Measurements from ENCODE around the gene RAB6A. TPM values are rescaled to one million over a fixed set of nuclear protein-coding genes. Genes with fewer than 3 reads are reported as not detected.
"Not testable (repeated sequence)": the region's sequence is repeated elsewhere in the genome, so short reads cannot be mapped to it uniquely, and the experiment has no call there.

RAB6A gene
- total RNA-seq, 1 donor: 153 TPM

GRCh38 chr11:73784734-73785133 is 23.9 kb upstream of the RAB6A start:
- no peak for TF ChIP-seq CTCF (IDR thresholded peaks at IDR 0.05; ENCODE audit: insufficient read depth, low read depth, low read length)
- no peak overlapping the region for H3K4me3 ChIP-seq (ENCODE audit: low read depth, low read length)
- no peak for DNase-seq (ENCODE audit: low read depth)

- no peak for TF ChIP-seq CTCF (IDR thresholded peaks at IDR 0.05; ENCODE audit: insufficient read depth, low read depth, low read length)
- peak; percentile 73 for DNase-seq (ENCODE audit: low read depth)
- no peak overlapping the region for H3K4me3 ChIP-seq (ENCODE audit: low read depth, low read length)
These were observed 23.3 kb upstream of the RAB6A start for GRCh38 chr11:73784080-73784634.

GRCh38 chr11:73783483-73784020 is 22.7 kb upstream of the RAB6A start:
- DNase-seq (ENCODE audit: low read depth): no peak
- TF ChIP-seq CTCF (IDR thresholded peaks at IDR 0.05; ENCODE audit: insufficient read depth, low read depth, low read length): no peak
- H3K4me3 ChIP-seq (ENCODE audit: low read depth, low read length): no peak overlapping the region

GRCh38 chr11:73781303-73781702 is 20.4 kb upstream of the RAB6A start:
- no peak for TF ChIP-seq CTCF (IDR thresholded peaks at IDR 0.05; ENCODE audit: insufficient read depth, low read depth, low read length)
- H3K4me3 ChIP-seq (ENCODE audit: low read depth, low read length): no peak overlapping the region
- DNase-seq (ENCODE audit: low read depth): no peak

- H3K4me3 ChIP-seq (ENCODE audit: low read depth, low read length): peak overlapping the region; percentile 73
- TF ChIP-seq CTCF (IDR thresholded peaks at IDR 0.05; ENCODE audit: insufficient read depth, low read depth, low read length): no peak
- DNase-seq (ENCODE audit: low read depth): peak; percentile 98
These were observed 18.4 kb upstream of the RAB6A start for GRCh38 chr11:73779084-73779902.

GRCh38 chr11:73770811-73771210 is 9.9 kb upstream of the RAB6A start:
- DNase-seq (ENCODE audit: low read depth); H3K4me3 ChIP-seq (ENCODE audit: low read depth, low read length): not testable (repeated sequence)

GRCh38 chr11:73766763-73767162 is 5.9 kb upstream of the RAB6A start:
- no peak for TF ChIP-seq CTCF (IDR thresholded peaks at IDR 0.05; ENCODE audit: insufficient read depth, low read depth, low read length)
- H3K4me3 ChIP-seq (ENCODE audit: low read depth, low read length): no peak overlapping the region
- DNase-seq (ENCODE audit: low read depth): no peak

Measured in fibroblast of villous mesenchyme (primary cell).